Skin epidermis (tissue), 12 donors: ENCODE results near the gene ZSCAN5B.
A peak's percentile ranks its signal among the peaks of the same experiment; 100 is the strongest.
"Not testable (repeated sequence)": the region's sequence is repeated elsewhere in the genome, so short reads cannot be mapped to it uniquely, and the experiment has no call there.

Experiments
- H3K27ac ChIP-seq, 21 experiments: fragments of 200-600 bp; sonication (generic) in 11 of 21; one replicate each; pipeline ENCODE4 v1.5.0; 2020; ENCODE audit warnings: mild to moderate bottlenecking in 3 of 21, inconsistent platforms in 2 of 21, moderate library complexity in 2 of 21
- H3K4me3 ChIP-seq, 7 experiments: fragments of 200-600 bp; sonication (generic) in 2 of 7; one replicate each; pipeline ENCODE4 v1.5.0; 2020; ENCODE audit warnings: inconsistent platforms in 2 of 7, mild to moderate bottlenecking in 2 of 7, moderate library complexity in 1 of 7

ZSCAN5B gene, protein sequence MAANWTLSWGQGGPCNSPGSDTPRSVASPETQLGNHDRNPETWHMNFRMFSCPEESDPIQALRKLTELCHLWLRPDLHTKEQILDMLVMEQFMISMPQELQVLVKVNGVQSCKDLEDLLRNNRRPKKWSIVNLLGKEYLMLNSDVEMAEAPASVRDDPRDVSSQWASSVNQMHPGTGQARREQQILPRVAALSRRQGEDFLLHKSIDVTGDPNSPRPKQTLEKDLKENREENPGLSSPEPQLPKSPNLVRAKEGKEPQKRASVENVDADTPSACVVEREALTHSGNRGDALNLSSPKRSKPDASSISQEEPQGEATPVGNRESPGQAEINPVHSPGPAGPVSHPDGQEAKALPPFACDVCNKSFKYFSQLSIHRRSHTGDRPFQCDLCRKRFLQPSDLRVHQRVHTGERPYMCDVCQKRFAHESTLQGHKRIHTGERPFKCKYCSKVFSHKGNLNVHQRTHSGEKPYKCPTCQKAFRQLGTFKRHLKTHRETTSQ

DNA sequence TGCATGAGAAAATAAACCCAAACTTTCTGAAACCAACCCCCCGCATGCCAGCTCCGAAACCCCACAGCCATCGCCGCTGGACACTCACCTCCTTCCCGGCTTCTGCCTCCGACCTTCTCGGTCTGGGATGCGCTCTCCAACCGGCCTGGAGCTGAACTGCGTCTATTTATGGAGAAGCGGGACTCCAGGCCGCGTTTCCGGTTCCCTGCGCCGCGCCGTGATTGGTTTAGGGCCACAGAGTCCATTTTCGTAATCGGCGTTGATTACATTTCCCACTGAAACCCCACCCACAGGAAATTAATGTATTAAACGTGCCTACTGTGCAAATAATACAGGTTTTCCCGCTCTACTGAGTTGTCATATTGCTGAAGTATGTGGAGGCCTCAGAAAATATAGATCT, at the start of gene ZSCAN5B:
Gene ZSCAN5B (minus strand): TSS at position 138 of the 400 bp plus-strand sequence. CDS start 4,731 bp downstream, outside the sequence.
- H3K4me3 ChIP-seq, H3K27ac ChIP-seq: not testable (repeated sequence)

DNA sequence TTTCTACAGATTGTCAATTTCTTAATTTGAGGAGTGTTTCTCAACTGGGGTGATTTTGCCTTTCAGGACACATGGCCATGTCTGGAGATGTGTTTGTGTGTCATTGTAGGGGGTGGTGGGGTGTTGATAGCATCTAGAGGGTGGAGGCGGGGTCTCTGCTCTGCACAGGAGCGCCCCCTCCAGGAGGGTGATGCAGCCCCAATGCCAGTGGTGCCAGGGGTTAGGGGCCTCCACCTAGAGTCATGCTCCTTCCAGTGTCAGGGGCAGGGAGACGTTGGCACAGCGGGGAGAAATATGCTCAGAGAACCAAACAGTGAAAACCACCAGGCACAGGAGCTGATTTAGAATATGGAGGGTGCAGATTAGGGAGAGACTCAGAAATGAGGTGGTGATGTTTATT, 48.2 kb upstream of the ZSCAN5B start:
- not testable (repeated sequence) for H3K27ac ChIP-seq, H3K4me3 ChIP-seq

DNA sequence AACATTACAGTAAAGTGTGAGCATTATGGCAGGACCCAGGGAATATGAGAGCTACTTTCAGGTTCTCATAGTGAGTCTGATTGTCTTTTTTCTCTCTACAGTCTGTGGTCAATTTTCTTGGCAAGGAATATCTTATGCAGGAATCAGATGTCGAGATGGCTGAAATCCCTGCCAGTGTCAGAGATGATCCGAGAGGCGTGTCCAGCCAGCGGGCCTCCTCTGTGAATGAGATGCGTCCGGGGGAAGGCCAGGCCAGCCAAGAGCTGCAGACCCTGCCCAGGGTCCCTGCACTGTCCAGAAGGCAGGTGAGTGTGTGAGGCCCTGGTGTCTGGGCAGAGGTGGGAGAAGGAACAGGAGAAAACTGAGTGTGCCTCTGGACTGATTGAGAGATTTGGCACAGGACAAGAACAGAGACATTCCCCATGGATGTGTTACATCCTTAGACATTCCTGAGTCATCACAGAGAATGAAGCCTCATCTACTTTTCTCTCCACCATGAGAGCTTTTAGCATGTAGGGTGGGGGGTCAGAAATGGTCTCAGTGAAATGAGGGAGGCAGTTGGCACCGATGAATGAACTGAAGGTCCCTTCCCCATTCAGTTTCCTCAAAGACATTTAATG, 47.6 kb upstream of the ZSCAN5B start:
- Histone ChIP-seq H3K27ac (no peak overlapping the region), H3K4me3 (no peak overlapping the region)

DNA sequence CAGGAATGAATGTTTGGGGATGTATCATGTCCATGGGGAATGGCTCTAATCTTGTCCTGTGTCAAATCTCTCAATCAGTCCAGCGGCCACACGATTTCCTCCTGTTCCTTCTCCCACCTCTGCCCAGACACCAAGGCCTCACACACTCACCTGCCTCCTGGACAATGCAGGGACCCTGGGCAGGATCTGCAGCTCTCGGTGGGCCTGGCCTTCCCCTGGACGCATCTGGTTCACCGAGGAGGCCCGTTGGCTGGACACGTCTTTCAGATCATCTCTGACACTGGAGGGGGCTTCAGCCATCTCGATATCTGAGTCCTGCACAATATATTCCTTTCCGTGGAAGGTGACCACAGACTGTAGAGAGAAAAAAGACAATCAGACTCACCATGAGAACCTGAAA, 25.9 kb upstream of the ZSCAN5B start:
- H3K4me3 ChIP-seq: no peak overlapping the region

DNA sequence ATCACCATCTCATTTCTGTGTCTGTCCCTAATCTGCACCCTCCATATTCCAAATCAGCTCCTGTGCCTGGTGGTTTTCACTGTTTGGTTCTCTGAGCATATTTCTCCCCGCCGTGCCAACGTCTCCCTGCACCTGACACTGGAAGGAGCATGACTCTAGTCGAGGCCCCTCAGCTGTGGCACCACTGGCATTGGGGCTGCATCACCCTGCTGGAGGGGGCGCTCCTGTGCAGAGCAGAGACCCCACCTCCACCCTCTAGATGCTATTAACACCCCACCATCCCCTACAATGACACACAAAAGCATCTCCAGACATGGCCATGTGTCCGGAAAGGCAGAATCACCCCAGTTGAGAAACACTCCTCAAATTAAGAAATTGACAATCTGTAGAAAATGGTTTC, 25.3 kb upstream of the ZSCAN5B start:
- H3K27ac ChIP-seq: no peak overlapping the region
- no peak overlapping the region for H3K4me3 ChIP-seq

More for the DNA sequence above, 25.9 kb upstream of the ZSCAN5B start:
- no peak overlapping the region for H3K27ac ChIP-seq

DNA sequence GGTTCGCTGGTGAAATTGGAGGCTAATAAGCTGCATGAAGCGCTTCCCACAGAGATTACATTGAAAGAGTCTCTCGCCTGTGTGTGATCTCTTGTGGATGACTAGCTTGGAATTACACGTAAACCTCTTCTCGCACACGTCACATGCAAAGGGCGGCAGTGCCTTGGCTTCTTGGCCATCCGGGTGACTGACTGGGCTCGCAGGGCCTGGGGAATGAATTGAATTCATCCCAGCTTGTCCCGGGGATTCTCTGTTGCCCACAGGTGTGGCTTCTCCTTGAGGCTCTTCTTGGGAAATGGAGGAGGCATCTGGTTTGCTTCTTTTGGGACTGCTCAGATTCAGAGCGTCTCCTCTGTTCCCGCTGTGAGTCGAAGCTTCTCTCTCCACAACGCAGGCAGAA, 24.3 kb upstream of the ZSCAN5B start:
- Histone ChIP-seq H3K27ac (no peak overlapping the region), H3K4me3 (no peak overlapping the region)

DNA sequence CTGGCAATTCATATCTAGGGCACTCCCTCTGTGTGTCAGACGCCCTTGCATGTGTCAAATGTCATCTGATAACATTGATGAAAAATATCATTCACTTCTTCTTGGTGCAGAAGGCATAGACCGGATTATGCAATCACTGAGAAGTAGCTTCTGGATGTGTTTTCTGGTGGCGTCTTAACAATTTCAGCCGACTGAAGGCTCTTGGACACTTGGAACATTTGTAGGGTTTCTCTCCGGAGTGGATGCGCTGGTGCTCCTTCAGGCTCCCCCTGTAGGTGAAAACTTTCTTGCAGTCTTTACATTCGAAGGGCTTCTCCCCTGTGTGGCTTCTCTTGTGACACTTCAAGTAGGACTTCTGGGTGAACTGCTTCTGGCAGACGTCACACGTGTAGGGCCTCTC, 23.9 kb upstream of the ZSCAN5B start:
- not testable (repeated sequence) for H3K4me3 ChIP-seq, H3K27ac ChIP-seq

DNA sequence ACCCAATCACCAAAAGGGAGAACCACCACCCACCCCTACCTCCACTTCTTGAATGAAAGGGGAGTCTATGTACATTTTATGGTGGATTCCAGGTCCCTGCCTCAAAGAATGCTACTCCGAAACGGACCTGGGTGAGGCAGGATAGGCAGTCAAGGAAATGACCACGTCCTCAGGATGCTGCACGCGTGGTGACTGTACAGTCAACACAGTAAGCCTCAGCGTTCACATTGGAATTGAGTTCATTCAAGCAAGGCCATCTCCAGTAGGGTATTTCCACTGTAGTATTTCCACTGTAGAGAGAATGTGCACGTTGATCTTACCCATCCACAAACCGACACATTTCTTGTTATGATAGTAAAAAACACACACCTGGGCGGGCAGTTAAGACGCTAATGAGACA, 21.4 kb upstream of the ZSCAN5B start:
- Histone ChIP-seq H3K4me3 (no peak overlapping the region), H3K27ac (no peak overlapping the region)

DNA sequence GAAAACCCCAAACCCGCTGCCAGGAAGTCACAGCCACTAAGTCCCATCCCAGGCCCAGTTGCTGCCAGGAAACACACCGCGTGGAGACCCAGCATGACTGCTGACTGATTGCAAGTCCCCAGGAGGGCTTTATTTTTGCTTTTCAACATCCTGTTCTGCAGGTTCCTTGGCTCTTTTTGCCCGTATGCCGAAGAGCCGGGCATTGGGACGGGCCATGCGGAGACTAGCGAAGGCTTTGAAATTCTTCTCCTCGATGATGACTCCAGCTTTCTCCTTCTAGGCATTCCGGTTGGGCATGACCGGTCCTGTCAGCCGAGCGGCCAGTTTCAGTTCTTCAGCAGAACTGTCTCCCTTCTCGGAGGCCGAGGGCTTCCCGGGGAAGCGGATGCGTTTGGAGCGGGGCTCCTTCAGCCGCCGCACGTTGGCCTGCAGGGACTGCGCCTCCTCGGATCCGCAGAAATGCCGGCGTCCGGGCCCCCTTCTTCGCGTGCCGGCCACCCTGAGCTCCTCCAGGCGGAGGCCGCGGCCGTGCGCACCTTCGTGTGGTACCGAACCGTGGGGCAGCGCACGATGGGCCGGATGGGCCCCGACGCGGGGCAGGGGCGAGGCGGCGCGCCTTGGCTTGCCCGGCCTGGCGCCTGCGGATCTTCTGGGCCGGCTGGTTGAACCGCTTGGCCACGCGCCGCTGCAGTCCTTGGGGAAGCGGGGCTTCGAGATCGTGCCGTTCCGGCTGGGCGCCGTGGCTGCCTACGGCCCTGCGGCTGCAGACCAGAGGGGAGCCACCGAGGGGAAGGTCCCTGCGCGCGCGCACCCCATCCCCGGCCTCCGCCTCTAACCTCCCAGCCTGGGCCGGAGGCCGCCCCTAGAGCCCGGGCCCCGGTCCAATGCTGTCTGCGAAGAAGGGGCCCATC, 19.7 kb upstream of the ZSCAN5B start:
- H3K4me3 ChIP-seq: peak overlapping the region; percentile 19 to 45 (median 30)
- H3K27ac ChIP-seq: peak overlapping the region in 18 of 21 experiments; percentile 9 to 81 (median 55)

DNA sequence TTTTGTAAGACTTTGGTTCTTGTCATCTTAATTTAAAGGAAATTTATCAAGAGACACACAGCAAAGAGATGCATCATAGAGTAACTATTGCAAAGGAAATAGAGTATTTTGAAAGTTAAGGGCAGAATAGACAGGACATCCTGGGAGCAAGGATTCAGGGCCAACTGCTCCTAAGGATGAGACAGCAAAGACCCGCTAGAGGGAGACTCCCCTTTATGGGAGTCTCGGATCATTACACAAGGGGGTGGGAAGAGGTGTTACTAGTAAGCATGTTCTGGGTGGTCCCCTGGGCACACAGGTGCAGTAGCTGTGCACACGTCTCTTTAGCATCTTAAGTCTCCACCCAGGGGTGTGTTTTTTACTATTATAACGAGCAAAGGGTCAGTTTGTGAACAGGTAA, 14.1 kb upstream of the ZSCAN5B start:
- no peak overlapping the region for H3K27ac ChIP-seq
- no peak overlapping the region for H3K4me3 ChIP-seq

DNA sequence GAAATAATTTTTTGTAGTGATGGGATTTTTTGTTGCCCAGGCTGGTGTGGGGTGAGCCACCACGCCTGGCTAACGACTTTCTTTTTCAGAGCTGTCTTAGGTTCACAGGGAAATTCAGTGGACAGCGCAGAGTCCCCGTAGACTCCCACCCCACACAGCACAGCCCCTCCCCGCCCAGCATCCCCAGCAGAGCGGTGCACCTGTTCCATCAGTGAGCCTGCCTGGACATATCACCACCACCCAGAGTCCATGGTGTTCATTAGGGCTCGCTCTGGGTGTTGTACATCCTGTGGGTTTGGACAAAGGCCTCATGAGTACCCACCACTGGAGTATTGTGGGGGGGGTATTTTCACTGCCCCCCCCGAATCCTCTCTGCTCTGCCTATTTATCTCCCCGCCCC, 12.5 kb upstream of the ZSCAN5B start:
- not testable (repeated sequence) for H3K4me3 ChIP-seq, H3K27ac ChIP-seq

DNA sequence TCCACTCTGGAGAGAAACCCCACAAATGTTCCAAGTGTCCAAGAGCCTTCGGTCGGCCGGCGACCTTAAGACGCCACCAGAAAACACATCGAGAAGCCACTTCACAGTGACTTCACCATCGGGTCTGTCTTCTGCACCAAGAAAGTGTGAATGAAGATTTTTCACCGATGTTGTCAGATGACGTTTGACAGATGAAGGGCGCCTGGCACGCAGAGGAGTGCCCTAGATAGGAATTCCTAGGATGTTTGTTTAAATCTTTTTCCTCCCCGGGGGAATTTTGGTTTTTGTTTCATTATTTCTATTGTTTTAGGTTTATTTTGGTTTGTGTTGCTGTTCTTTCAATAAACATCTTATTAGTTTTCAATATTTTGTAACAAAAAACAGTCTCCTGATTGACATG, 11.5 kb upstream of the ZSCAN5B start:
- H3K27ac ChIP-seq: no peak overlapping the region
- no peak overlapping the region for H3K4me3 ChIP-seq

DNA sequence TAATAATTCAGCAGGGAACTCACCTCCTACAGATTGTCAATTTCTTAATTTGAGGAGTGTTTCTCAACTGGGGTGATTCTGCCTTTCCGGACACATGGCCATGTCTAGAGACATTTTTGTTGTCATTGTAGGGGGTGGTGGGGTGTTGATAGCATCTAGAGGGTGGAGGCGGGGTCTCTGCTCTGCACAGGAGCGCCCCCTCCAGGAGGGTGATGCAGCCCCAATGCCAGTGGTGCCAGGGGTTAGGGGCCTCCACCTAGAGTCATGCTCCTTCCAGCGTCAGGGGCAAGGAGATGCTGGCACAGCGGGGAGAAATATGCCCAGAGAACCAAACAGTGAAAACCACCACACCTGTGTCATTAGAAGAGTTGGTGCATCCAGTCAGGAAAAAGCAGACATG, 10.0 kb upstream of the ZSCAN5B start:
- H3K27ac ChIP-seq, H3K4me3 ChIP-seq: not testable (repeated sequence)

DNA sequence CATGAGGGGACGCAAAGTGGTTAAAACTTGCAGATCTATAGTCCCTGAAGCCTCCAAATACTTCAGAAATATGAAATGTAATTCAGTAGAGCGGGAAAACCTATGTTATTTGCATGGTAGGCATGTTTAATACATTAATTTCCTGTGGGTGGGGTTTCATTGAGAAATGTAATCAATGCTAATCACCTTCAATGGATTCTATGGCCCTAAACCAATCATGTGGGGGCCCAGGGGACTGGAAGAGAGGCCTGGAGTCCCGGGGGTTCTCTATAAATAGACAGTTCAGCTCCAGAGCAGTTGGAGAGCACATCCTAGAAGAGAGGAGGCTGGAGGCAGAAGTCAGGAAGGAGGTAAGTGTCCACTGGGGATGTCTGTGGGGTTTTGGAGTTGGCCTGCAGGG, 4.4 kb upstream of the ZSCAN5B start, which contains the start of gene ZSCAN5C:
Gene ZSCAN5C (plus strand): TSS at position 301 of the 400 bp plus-strand sequence. CDS start 3,641 bp downstream, outside the sequence.
- H3K27ac ChIP-seq: no peak within 1 kb of the TSS
- no peak within 1 kb of the TSS for H3K4me3 ChIP-seq

DNA sequence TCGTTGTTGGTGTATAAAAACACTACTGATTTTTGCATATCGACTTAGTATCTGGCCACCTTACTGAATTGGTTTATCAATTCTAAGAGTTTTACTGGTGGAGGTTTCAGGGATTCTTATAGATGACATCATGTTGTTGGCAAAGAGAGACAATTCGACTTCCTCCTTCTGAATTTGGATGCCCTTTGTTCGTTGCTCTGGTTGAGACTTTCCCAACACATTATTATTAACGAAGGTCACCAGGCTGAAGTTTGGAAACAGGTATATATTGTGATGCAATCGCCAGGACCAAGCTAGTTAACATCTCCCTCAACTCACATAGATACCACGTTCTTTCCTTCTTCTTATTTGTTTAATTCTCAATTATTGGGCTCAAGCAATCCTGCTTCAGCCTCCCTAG, 2.1 kb upstream of the ZSCAN5B start:
- Histone ChIP-seq H3K27ac (no peak overlapping the region), H3K4me3 (no peak overlapping the region)

DNA sequence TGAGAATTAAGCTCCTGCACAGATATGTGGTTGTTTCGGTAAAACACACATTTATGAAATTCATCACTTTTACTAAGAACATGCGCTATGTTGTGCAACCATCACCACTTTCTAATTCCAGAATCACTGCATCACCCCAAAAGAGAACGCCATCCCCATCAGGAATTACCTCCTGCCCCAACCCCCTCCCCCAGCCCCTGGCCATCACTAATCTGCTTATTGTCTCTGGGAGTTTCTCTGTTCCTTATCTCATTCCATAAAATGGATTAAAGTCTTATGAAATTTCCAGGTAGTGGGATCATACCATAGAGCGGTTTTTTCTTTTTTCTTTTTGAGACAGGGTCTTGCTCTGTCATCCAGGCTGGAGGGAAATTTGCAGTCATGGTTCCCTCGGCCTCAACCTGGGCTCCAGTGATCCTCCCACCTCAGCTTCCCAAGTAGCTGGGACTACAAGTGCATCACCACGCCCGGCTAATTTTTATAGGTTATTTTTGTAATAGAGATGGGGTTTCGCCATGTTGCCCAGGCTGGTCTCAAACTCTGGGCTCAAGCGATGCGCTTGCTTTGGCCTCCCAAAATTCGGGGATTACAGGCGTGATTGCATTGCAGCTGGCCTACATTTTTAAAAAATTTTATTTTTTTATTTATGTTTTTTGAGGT, 3.5 kb downstream of the ZSCAN5B start:
- no peak overlapping the region for H3K4me3 ChIP-seq

DNA sequence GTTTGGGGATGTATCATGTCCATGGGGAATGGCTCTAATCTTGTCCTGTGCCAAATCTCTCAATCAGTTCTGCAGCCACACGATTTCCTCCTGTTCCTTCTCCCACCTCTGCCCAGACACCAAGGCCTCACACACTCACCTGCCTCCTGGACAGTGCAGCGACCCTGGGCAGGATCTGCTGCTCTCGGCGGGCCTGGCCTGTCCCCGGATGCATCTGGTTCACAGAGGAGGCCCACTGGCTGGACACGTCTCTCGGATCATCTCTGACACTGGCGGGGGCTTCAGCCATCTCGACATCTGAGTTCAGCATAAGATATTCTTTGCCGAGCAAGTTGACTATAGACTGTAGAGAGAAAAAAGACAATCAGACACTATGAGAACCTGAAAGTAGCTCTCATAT, 5.9 kb downstream of the ZSCAN5B start:
- Histone ChIP-seq H3K27ac (no peak overlapping the region), H3K4me3 (no peak overlapping the region)

More for the DNA sequence above, 3.5 kb downstream of the ZSCAN5B start:
- no peak overlapping the region for H3K27ac ChIP-seq

DNA sequence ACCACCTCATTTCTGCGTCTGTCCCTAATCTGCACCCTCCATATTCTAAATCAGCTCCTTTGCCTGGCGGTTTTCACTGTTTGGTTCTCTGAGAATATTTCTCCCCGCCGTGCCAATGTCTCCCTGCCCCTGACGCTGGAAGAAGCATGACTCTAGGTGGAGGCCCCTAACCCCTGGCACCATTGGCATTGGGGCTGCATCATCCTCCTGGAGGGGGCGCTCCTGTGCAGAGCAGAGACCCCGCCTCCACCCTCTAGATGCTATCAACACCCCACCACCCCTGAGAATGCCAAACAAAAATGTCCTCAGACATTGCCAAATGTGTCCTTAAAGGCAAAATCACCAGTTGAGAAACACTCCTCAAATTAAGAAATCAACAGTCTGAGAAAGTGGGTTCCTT, 6.5 kb downstream of the ZSCAN5B start:
- Histone ChIP-seq H3K27ac (no peak overlapping the region), H3K4me3 (no peak overlapping the region)

DNA sequence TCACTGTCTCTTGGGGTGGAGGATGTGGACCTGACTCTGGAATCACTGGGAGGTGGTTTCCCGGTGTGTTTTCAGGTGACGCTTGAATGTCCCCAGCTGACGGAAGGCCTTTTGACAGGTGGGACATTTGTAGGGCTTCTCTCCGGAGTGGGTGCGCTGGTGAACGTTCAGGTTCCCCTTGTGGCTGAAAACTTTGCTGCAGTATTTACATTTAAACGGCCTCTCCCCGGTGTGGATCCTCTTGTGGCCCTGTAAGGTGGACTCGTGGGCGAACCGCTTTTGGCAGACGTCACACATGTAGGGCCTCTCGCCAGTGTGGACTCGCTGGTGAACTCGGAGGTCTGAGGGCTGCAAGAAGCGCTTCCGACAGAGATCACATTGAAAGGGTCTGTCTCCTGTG, 7.8 kb downstream of the ZSCAN5B start:
- Histone ChIP-seq H3K27ac (no peak overlapping the region), H3K4me3 (no peak overlapping the region)
